Brain microvascular endothelial cell (primary cell): Measurements from ENCODE around the gene SFXN5.

Experiments
- DNase-seq: peaks from one replicate; pipeline ENCODE4 v3.0.0-alpha.2; 2020
- H3K27ac ChIP-seq: fragments of 250-450 bp; sonication (Bioruptor Pico); 2 replicates; pipeline ENCODE4 v1.5.1; 2020; ENCODE audit warnings: mild to moderate bottlenecking, moderate library complexity
- H3K27me3 ChIP-seq: fragments of 250-450 bp; sonication (Bioruptor Pico); replicated peaks from 2 replicates; pipeline ENCODE4 v1.5.1; 2020; ENCODE audit warnings: mild to moderate bottlenecking
- H3K36me3 ChIP-seq: fragments of 250-450 bp; sonication (Bioruptor Pico); replicated peaks from 2 replicates; pipeline ENCODE4 v1.5.1; 2020; ENCODE audit warnings: mild to moderate bottlenecking
- H3K4me3 ChIP-seq: 2 replicates; pipeline ENCODE4 v1.5.1; 2011; ENCODE audit warnings: low read depth, mild to moderate bottlenecking, control low read depth, low read length, moderate library complexity
- CTCF ChIP-seq: IDR thresholded peaks from 2 replicates; pipeline ENCODE4 v1.5.1; 2011; ENCODE audit warnings: low read depth, mild to moderate bottlenecking, moderate library complexity, low read length, control low read depth, inconsistent platforms; ENCODE audit errors: missing control alignments
- in situ Hi-C: cut with HindIII; loops from 2 replicates; pipeline ENCODE4 v1.10.0; 2017; ENCODE audit warnings: low sequenced_read_pairs, low pct_ligation_motif_present

Gene SFXN5

GRCh38 chr2:73088211-73088610 lies 16.7 kb upstream of the SFXN5 start:
- TF ChIP-seq CTCF = no peak
- Histone ChIP-seq H3K36me3 (peaks cover 29% of the 10 kb centered on the region), H3K27me3 (no peaks in the 10 kb centered on the region), H3K4me3 (no peak overlapping the region), H3K27ac (no peak overlapping the region)
- no peak for DNase-seq
- in situ Hi-C loops = no loop called here

- Histone ChIP-seq H3K27ac (no peak overlapping the region), H3K27me3 (no peaks in the 10 kb centered on the region), H3K36me3 (peaks cover 29% of the 10 kb centered on the region), H3K4me3 (no peak overlapping the region)
- in situ Hi-C loops = no loop called here
- no peak for TF ChIP-seq CTCF
- DNase-seq = no peak
Observed at GRCh38 chr2:73087311-73087710, 15.8 kb upstream of the SFXN5 start.

- Histone ChIP-seq H3K27me3 (no peaks in the 10 kb centered on the region), H3K4me3 (no peak overlapping the region), H3K36me3 (peaks cover 29% of the 10 kb centered on the region), H3K27ac (no peak overlapping the region)
- TF ChIP-seq CTCF = peak; percentile 98
- peak; percentile 79 for DNase-seq
- in situ Hi-C loops = no loop called here
Observed at GRCh38 chr2:73085691-73086090, 14.2 kb upstream of the SFXN5 start.

GRCh38 chr2:73084971-73085370 lies 13.5 kb upstream of the SFXN5 start:
- Histone ChIP-seq H3K27ac (no peak overlapping the region), H3K4me3 (no peak overlapping the region), H3K27me3 (no peaks in the 10 kb centered on the region), H3K36me3 (peaks cover 33% of the 10 kb centered on the region)
- no peak for TF ChIP-seq CTCF
- in situ Hi-C loops = no loop called here
- no peak for DNase-seq

- DNase-seq = no peak
- H3K36me3 ChIP-seq = peaks cover 41% of the 10 kb centered on the region
- in situ Hi-C loops = no loop called here
Observed at GRCh38 chr2:73083886-73084800, 12.6 kb upstream of the SFXN5 start.

More at GRCh38 chr2:73083886-73084800, 12.6 kb upstream of the SFXN5 start:
- no peak for TF ChIP-seq CTCF
- no peaks in the 10 kb centered on the region for H3K27me3 ChIP-seq
- H3K4me3 ChIP-seq = no peak overlapping the region
- H3K27ac ChIP-seq = no peak overlapping the region
